HT-29 (cell line): Measurements from ENCODE around the gene MYH7. TPM values are rescaled to one million over a fixed set of nuclear protein-coding genes. Genes with fewer than 3 reads are reported as not detected.
A peak's percentile ranks its signal among the peaks of the same experiment; 100 is the strongest.
"Not testable (repeated sequence)": the region's sequence is repeated elsewhere in the genome, so short reads cannot be mapped to it uniquely, and the experiment has no call there.

ENCODE experiments used
- DNase-seq: peaks from one replicate; pipeline ENCODE4 v3.0.0-alpha.2; 2015; ENCODE audit warnings: low spot score
- total RNA-seq: library from RNA; depleted of rRNA; stranded (reverse); fragments of >200 nt; shearing (Covaris generic); gene quantifications from 2 replicates; pipeline ENCODE4 v1.2.3, GENCODE V29; 2014

MYH7 gene
- total RNA-seq, 1 experiment from 2014 or later: not detected

- no peak for DNase-seq
Measured at GRCh38 chr14:23387916-23388882, 47.3 kb downstream of the MYH7 start.

DNA sequence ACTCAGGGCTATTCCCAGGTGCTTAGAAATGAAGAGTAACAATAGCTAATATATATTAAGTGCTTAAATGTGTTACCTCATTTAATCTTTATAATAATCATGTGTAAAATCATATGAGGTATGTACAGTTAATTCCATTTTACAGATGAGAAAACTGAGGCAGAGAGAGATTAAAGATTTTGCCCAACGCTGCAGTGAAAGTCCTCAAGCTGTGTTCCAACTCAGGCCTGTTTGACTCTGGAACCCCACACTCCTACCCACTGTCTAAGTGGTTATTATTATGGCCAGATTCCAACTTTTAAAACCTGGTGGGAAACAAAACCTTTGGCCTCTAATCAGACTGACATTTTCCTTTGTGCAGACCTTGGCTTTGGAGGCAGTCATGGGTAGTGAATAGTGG is 48.5 kb downstream of the MYH7 start:
- no peak for DNase-seq

DNA sequence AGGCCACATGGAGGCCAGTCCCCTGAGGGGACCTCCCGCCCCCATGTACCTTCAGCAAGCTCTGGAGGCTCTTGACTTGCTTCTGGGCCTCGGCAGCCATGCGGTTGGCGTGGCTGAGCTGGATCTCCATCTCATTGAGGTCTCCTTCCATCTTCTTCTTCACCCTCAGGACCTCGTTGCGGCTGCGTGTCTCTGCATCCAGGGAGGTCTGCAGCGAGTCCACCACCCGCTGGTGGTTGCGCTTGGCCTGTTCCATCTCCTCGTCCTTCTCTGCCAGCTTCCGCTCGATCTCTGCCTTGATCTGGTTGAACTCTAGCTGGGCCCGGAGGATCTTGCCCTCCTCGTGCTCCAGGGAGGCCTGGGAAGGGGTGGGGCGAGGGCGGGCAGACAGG is 49.2 kb downstream of the MYH7 start:
- DNase-seq: not testable (repeated sequence)

DNA sequence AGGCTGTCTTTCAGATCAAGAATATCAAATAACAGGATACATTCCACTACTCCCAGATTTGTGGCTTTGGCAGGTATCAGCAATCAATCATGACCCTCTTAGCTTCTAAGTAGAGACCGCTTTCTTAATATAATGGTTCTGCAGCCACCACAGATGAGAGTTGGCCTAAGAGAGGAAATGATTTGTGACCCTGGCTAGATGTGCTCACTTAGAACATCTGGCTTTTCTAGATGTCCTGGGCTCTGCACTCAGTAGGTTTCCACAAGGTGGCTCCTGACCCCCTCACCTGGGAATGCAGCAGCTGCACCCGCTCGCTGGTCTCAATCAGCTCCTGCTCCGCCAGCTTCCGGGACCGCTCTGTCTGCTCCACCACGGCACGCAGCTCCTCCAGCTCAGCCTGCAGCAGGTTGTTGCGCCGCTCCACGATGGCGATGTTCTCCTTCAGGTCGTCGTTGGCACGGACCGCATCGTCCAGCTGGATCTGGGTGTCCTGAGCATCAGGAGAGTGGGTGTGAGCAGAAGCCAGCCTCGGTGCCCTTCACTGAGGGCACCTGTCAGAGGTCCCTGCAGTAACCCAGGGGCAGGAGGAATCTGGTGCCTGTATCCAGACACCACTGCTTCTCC is 49.7 kb downstream of the MYH7 start:
- no peak for DNase-seq

DNA sequence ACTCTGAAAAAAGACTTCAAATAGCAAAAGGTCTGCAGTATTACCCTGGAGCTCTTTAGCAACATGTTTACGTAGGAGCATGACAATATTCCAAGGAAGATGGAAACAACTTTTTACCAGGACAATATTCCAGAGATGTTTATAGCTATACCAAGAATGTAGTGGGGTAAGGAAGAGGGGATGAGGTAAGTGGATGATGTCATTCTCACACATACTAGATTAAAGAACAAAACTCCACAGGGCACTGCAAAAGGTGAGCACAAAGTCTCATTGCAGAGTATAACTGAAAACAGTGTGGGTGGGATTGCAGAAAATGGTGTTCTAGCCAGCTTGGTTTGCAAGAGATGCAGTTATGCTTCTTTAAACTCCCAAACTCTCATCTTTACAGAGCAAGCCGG is 50.2 kb downstream of the MYH7 start:
- no peak for DNase-seq

DNA sequence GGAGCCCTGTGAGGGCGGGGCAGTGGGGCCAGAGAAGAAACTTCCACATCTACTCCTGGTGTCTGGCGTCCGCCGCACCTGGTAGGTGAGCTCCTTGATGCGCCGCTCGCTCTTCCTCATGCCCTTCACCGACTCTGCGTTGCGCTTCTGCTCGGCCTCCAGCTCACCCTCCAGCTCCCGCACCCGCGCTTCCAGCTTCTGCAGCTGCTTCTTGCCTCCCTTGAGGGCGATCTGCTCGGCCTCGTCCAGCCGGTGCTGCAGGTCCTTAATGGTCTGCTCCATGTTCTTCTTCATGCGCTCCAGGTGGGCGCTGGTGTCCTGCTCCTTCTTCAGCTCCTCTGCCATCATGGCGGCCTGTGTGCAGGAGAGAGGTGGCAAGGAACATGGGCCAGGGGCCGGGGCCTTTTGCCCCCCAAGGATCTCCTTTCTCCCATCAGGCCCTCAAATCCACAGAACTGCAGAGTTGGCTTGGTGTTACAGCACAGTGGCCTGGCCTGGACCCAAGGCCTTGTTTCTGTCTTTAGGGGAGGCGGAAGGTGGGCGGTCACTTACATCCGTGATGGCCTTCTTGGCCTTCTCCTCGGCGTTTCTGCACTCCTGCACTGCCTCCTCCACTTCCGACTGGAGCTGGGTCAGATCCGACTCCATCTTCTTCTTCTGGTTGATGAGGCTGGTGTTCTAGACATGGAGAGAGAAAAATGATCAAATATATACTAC is 50.9 kb downstream of the MYH7 start:
- DNase-seq: no peak

- DNase-seq: no peak
Measured at GRCh38 chr14:23382731-23383440, 52.6 kb downstream of the MYH7 start.

DNA sequence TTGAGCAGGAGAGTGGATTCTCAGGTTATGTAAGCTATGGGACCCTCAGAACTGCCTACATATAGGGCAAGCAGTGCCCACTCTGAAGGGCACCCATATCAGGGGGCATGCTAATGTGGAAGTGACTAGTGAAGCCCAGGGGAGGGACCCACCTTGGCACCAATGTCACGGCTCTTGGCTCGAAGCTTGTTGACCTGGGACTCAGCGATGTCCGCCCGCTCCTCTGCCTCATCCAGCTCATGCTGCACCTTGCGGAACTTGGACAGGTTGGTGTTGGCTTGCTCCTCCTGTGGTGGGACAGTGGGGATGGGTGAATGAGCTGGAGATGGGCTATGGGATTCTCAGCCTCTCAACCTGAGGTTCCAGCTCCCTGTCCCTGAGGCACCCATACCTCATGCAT is 53.2 kb downstream of the MYH7 start:
- DNase-seq: no peak

DNA sequence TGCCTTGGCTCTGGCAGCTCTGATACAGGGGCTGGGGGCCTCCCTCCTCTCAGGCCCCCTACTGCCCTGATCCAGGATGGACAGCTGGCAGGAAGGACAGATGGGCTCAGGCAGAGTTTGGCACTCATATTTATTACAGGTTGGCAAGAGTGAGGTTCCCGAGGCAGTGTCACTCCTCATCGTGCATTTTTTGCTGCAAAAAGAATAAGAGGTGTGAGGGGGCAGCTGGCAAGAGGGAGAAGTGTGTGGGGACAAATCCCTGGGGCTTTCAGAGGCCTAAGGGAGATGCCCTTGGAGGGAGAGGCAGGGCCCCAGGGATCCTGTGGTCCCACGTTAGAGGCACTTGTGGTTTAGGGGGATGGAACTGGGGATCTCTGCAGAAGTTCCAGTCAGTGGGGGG is 53.6 kb downstream of the MYH7 start:
- no peak for DNase-seq

DNA sequence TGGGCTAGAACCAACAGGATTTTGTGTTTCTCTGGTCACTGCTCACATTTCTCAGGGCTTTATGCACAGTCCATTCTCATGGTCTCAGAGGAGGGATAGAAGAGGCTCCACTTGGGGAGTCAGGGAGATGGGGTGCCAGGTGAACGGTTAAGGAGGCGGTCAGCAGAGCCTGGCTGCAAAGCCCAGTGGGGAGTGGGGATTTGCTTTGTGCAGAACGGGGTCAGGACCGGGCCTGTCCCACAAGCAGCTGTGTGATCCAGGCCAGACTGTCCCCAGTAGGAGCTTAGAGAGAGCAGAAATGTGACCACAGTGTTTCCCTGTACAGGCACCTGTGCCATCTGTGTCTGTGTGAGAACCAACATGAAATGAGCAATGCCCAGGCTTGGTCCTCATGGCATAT is 54.5 kb downstream of the MYH7 start:
- no peak for DNase-seq

DNA sequence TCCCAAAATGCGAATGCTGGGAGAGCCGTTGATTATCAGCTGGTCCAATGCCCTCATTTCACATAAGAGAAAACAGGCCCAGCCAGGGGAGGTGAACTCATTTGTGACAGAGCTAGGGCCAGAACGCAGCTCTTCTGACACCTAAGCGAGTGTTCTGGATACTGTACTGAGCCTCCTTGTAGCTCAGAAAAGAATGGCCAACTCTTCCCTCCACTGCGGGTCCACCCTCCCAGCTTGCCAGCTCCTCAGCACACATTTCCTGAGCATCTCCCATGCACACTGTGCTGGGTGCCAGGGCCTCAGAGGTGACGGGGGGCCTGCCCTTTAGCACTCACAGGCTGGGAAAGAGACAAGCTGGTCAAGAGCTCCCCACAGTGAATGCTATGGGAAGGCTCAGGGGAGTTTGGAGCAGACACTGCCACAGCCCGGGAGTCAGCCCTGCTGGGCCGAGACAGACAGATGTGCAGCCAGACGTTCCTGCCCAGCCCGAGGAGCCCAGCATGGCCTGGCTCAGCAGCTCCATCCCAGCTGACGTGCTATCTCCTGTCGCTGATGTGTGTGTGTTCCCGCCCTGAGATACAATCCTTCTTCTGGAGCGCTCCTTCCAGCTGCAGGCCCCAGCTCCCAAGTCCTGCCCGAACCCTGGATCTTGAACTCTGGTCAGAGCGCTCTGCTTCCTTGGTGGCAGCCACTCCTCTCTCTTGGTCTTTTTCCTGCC is 55.1 kb downstream of the MYH7 start:
- no peak for DNase-seq

- peak; percentile 70 for DNase-seq
Measured at GRCh38 chr14:23379366-23380196, 55.9 kb downstream of the MYH7 start.

DNA sequence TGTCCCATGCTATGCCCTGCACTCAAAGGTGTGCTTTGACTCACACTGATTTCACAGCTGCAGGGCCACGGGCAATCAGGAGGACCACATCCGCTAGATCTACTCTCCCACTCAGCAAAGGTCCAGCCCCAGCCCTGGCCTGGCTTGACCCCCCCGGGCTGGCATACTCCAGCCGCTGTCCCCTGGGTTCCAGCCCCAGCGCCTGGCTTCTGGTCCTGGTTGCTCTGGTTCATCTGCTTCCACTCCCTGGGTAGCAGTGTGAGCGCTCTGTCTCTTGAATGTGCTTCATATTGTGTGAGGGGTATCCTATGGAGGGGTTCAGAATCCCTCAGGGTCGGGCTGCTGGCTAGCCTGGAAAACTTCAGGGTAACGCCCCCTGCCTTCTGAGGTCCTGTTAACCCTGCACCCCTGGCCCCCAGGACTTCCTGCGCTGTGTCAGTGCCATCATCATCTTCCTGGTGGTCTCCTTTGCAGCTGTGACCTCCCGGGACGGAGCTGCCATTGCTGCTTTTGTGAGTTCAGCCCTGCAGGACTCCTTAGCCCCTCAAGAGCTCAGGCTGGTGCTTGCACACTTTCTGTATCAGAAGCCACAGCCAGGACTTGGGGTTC is 56.7 kb downstream of the MYH7 start:
- no peak for DNase-seq

GRCh38 chr14:23377573-23378563 is 57.6 kb downstream of the MYH7 start:
- no peak for DNase-seq

GRCh38 chr14:23377198-23377550 is 58.3 kb downstream of the MYH7 start:
- no peak for DNase-seq

DNA sequence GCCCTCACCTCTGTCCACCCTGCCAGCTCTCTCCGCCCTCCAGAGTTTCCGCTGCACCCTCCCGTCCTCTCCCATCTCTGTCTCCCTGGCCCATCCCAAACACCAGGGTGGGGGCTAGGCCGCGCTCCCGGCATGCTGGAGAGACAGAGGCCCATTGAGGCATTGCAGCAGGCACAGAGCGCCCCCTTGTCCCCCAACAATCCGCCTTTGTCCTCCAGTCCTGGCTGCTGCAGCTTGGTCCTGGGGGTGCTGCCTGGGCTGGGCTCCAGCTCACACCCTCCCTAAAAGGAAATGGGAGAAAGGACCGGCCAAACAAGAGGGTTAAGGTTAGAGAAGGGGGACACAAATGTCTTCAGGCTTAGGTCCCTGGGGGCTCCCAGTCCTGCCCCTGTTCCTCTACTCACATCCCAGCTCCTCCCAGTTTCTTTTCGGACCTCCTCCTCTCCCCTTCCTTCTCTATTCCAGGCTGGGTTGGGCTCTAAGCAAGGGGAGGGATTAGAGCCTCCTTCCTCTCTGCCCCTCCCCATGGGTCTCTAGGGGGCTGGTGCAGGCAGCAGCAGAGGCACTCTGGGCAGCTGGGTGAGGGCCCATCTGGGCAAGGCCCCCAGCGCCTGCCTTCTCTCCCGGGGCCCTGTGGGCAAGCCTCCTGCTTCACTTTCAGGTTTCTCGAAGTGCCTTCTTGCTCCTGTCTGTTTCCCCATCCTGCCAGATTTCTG is 58.8 kb downstream of the MYH7 start, which contains the start of gene CMTM5:
CMTM5 (plus strand) TSS at position 565 of the 716 bp plus-strand sequence. CDS start 206 bp downstream, outside the sequence.
- no peak for DNase-seq

DNA sequence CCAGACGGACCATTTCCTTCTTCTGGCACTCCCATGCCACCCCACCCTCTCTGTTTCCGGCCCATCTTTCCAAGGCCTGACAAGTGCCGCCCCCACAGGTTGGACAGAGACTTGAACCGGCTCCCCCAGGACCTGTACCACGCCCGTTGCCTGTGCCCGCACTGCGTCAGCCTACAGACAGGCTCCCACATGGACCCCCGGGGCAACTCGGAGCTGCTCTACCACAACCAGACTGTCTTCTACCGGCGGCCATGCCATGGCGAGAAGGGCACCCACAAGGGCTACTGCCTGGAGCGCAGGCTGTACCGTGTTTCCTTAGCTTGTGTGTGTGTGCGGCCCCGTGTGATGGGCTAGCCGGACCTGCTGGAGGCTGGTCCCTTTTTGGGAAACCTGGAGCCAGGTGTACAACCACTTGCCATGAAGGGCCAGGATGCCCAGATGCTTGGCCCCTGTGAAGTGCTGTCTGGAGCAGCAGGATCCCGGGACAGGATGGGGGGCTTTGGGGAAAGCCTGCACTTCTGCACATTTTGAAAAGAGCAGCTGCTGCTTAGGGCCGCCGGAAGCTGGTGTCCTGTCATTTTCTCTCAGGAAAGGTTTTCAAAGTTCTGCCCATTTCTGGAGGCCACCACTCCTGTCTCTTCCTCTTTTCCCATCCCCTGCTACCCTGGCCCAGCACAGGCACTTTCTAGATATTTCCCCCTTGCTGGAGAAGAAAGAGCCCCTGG is 59.8 kb downstream of the MYH7 start:
- DNase-seq: no peak
